ENCODE results near the gene SV2B.

Gene SV2B

DNA sequence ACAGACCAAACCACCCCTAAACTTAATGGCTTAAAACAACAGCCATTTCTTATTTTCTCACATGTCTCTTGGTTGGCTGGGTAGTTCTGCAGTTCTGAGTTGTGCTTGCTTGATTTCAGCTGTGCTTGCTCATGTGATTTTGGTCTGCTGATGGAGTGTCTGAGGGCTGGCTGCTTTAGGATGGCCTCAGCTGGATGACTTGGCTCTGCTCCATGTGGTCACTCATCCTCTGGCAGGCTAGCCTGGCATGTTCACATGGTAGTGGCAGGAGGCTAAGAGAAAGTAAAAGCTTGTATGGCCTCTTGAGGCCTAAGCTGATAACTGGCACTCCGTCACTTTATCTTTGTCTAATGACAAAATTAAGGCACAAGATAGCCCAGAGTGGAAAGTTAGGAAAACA lies 4.1 kb downstream of the SV2B start:
- DNase-seq: no peak

- DNase-seq: no peak
These were observed 8.4 kb downstream of the SV2B start for GRCh38 chr15:91108421-91108820.

- DNase-seq: no peak
These were observed 9.8 kb downstream of the SV2B start for GRCh38 chr15:91109885-91110284.

DNA sequence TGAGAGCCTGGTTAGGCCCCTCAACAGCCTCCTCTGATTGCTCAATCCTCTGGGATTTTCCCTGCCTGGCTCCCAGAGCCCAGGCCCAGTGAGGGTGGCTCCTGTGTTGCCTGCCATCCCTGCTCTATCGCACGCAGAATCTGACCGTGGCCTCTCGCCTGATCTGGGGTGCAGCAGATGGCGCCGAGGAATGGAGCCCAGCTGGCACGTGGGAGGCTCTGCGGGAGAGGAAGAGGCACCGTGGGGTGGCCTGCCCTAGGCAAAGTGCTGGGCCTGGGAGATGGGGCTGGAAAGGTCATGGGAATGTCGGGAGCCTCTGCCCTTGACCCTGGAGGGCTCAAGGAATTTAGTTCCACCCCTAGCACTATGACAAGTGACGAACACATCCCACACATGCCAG lies 10.3 kb downstream of the SV2B start:
- no peak for DNase-seq

GRCh38 chr15:91113030-91113429 lies 13.0 kb downstream of the SV2B start:
- DNase-seq: peak; percentile 54

DNA sequence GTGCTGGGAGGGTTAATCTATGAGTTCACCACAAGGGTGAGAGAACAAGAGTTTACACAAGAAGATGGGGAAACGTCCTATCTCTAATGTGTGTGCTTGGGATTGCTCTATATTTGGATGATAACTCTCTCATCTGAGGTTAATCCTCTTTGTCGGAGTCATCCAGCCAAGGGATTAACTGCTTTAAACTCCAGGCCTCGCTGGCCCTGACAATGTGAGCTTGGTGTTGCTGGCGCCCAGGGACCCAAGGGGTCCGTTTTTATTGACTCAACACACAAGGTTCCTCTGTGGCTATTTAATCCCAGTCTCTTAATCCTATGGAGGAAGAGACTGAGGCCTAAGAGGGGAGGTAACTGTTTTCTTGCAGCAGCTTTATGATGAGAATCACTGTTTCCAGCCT lies 14.2 kb downstream of the SV2B start:
- DNase-seq: no peak

DNA sequence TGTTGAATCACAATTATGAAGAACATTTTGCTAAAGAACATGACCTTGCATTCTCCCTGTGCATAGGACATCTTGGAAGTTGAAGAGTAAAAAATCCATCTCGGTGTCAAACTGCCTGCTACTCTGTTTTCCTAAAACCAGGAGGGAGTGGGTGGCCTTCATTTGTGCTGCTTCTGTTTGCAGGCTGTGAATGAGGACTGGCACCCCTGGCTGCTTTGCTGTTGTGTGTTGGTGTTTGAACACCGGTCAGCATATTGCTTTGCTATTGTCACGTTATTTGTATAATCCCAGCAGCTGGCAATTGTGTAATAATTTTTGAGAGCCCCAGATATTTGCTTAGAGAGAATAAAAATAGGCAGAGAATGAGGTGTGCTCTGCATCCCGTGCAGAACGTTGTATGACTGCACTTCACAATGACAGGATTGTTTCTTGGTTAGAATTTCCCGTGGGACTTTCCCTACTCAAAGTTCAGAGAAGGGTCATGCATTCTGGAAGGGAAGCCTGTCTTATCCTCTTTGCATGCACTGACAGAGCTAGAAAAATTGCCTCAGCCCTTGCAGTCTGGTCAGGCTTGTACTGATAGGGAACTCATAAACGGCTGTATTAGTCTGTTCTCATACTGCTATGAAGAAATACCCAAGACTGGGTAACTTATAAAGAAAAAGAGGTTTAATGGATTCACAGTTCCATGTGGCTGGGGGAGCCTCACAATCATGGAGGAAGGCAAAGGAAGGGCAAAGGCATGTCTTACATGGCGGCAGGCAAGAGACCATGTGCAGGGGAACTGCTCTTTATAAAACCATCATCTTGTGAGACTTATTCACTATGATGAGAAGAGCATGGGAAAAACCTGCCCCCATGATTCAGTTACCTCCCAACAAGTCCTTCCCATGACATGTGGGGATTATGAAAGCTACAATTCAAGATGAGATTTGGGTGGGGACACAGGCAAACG lies 16.3 kb downstream of the SV2B start:
- no peak for DNase-seq

GRCh38 chr15:91117375-91117774 lies 17.3 kb downstream of the SV2B start:
- no peak for DNase-seq

- no peak for DNase-seq
These were observed 18.9 kb downstream of the SV2B start for GRCh38 chr15:91118817-91119590.

DNA sequence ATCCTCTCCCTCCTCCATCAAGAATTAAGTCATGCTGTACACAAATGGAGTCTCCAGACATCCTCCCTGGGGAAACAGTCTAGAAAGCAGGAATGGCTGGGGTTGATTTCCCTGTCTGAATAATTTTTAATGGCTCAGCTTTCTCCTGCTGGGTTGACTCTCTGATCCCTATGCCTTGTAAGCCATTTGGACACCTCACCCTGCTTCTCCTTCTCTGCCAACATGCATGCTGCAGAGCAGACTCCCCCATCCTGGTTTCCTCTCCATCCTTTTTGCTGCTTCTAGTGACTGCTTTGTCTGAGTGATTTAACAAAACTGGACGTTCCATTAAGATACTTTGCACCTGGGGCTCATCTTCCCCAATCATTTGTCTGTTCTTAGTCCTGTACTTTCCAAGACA lies 22.2 kb downstream of the SV2B start:
- no peak for DNase-seq

- no peak for DNase-seq
These were observed 24.1 kb downstream of the SV2B start for GRCh38 chr15:91124132-91124531.

DNA sequence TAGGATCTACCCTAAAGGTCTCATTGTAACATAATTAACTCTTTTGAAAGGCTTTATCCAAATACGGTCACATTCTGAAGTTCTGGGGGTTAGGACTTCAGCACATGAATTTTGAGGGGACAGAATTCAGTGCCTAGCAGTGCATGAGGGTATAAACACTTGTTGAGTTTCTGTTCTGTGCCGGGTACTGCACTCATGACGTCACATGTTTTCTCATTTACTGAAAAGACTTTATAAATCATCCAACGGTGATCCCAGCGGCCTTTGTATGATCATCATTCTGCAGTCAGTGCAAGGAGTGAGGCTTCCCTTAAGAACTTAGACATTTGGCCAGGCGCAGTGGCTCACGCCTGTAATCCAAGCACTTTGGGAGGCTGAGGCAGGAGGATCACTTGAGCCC lies 25.1 kb downstream of the SV2B start:
- DNase-seq: no peak

DNA sequence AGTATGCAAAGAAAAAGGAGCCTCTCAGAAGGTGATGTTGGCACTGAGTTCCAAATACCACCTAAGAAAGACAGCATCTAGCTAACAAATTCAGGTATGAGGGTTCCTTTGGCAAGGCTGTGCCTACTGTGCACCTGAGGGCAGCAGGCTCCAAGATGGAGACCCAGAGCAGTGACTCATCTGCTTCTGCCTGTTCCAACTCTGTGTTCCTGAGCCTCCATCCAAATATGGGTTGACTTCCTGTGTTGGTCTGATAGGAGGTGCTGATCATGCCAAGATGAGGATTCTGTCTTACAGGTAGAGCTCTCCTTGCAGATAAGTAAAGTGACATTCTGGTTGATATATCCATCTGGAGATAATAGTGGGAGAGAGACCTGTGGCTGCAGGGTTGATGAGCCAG lies 26.0 kb downstream of the SV2B start:
- no peak for DNase-seq

DNA sequence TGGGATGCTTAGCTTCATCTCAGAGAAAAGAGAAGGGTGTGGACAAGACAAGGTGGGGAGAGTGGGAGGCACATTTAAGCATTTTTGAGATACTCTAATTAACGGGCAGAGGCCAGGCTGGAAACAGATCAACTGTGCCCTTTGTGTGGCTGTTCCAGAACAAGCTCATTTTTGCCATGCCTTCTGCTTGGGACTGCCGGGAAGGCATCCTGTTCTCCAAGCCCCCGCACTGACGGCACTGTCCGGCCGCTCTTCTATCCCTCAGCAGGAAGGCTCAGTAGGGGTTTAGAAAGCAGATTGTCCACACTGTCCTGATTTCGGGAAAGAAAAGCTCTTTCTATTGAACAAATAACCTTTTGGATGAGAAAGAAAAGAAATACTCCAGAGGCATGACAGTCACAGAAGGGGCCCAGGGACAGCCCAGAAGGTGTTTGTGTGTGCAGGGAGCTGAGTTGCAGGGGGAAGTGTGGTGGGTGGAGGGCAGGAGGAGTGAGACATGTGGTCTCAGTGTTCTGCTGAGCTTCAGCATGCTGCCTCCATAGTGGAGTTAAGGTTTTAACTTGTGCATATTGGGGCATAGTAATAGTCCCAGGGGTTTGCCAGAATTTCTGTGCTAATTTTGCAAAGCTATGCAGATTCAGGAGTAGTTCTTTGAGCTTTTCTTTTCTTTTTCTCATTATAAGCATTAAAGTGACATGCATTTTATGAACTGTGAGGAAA lies 27.3 kb downstream of the SV2B start:
- no peak for DNase-seq

DNA sequence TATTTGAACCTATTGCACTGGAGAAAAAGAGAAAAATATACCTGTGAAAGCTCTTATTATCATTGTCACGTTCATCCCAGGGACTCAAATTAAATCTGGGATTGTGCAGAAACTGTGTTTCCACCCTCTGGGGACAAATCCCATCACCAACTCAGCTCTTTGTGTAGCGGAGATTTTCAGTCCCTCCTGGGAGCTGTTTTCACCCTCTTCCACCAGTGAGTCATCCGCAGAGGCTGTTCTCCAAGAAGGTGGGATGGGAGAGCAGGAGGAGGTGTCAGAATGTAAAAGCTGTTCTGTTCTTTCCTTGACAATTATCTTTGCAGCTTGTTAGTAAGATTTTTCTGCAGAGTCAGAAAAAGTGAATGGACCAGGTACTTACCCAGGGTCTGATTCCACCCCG lies 28.0 kb downstream of the SV2B start:
- no peak for DNase-seq

DNA sequence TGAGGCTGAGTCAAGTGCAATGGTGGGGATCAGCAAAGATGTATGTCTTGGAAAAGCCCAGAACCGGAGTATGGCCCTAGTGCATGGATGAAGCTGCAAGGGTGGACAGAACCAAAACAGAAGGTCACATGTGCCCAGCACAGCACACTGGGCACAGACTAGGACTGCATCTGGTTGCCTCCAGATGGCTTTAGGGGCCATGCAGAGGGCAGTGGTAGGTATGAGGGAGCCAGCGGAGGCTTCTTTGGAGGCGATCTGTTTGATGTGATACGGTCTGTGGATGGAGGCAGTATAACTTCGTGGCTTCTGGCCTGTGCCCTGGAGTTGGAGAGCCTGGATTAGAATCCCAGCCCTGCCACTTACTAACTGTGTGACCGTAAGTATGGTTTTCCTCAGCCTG lies 29.4 kb downstream of the SV2B start:
- DNase-seq: no peak

GRCh38 chr15:91132079-91132478 lies 32.0 kb downstream of the SV2B start:
- DNase-seq: no peak

DNA sequence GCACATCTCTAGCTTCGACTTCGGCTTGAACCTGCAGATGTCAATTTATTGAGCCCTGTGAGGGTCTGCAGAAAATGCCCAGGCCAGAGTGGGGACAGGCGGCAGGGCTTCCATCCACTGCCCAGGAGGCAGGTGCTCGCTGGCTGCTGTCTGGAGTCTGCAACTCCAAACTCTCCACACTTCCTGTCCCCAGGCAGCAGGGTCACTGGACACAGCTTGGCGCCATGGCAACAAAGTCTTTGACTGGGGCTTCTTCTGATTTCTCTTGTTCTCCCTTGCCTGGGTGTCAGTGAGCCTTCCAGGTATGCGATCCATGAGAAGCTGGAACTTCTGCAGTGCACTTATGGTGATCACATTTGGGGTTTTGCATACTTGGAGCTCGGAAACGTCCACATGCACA lies 33.5 kb downstream of the SV2B start:
- DNase-seq: no peak

GRCh38 chr15:91135201-91136130 lies 35.4 kb downstream of the SV2B start:
- DNase-seq: no peak

DNA sequence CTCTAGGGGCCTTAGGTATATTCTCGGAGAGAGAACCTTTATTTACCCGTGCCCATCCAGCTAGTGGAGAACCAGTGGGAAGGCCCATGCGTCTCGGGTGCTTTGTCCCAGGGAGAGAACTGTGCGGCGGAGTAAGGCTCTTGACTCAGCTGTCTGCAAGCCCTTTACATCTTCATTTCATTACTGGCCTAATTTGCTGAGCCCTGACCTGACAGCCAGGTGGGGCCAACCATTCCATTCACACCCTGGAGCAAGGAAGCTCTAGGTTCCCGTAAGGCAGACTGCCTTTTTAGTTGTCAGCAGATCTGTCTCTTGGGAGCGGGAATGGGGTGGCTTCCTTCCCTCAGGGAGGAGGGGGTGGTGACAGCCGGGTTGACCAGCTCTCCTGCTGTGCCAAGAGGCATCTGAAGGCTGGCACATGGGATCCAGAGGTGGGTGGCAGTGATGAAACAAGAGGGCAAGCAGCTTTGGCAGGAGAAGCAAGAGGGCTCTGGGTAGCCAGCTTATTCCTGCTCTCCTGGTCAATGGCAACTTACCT lies 36.4 kb downstream of the SV2B start:
- no peak for DNase-seq

DNA sequence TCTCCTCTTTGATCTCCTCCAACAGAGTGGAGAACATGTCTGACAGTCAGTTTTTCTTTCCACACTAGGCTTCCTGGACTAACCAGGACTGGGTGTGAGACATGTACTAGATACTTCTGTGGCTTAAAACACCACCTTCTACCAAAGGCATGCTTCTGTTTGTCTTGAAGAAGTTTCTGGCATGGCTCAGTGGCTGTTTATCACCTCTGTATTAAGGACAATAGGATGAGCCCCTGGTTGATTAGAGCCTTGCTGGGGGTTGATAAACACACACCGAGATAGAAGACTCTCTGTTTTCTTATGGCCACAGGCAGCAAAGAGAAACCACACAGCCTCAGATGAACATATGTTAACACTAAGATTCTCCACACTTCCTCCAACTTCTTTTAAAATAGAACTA lies 40.5 kb downstream of the SV2B start:
- DNase-seq: no peak

DNA sequence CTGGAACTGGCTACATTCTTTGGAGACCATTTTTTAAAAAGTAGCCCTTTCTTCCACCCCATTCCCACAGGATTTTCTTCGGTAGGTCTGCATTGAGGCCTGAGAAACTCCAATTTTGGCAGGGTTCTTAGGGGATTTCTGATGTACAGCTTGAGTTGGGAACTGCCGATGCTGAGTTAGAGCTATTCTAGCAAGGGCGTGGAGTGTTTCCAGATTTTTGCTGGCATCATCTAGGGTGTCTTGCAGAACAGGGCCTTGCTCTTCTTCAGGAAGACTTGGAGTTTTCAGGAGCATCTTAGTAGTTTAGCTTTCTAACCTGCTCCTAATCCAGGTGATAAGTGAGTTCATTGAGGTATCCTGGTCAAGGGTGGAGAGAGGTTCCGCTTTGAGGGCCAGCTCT lies 41.0 kb downstream of the SV2B start:
- no peak for DNase-seq

Data from NCI-H510A (cell line).